Heart left ventricle (tissue), 13 donors: ENCODE data around the gene DYSF.

Source experiments
- CTCF ChIP-seq, 12 donors: fragments of 200-600 bp; sonication (generic) in 4 of 12; IDR thresholded peaks; one replicate each; pipeline versions ENCODE4 v1.5.0 to v1.8.0; 2018 to 2022; ENCODE audit warnings: antibody characterized with exemption in 12 of 12, mild to moderate bottlenecking in 5 of 12
- POLR2A ChIP-seq, 2 donors: fragments of 450-650 bp; IDR thresholded peaks; one replicate each; pipeline ENCODE4 v1.6.1; 2017; ENCODE audit warnings: antibody characterized with exemption in 2 of 2, mild to moderate bottlenecking in 2 of 2, moderate library complexity in 2 of 2
- donor health status: ischemic (EF 13 %, LVEDD 7.1; RV severe dilation, severe dysfunction).
- donor health status: DM: no; HTN: yes; CAD: no.
- donor health status: DM: no; HTN: no; CAD: no.
- donor health status: ischemic (EF 25% LVEDD 6.9; RV normal size, moderate dysfunction).
- donor health status: ischemic (EF 25% LVEDD 5.7; RV mildly dilated, moderate dysfunction).
- donor health status: ischemic (EF 35%, LVEDD 5.7; RV mildly dilated, moderate dysfunction).
- donor health status: nonischemic (EF 11% LVEDD 7.7; RV severe dilation, severe dysfunction).
- donor health status: DM: yes; HTN: yes; CAD: no.
- donor health status: PGD.
- donor health status: ischemic (EF 29% LVEDD 5.4; RV normal size, mild dysfunction).
- donor health status: nonischemic (EF 23%, LVEDD 6.1; RV moderate dilation, normal function).

DNA sequence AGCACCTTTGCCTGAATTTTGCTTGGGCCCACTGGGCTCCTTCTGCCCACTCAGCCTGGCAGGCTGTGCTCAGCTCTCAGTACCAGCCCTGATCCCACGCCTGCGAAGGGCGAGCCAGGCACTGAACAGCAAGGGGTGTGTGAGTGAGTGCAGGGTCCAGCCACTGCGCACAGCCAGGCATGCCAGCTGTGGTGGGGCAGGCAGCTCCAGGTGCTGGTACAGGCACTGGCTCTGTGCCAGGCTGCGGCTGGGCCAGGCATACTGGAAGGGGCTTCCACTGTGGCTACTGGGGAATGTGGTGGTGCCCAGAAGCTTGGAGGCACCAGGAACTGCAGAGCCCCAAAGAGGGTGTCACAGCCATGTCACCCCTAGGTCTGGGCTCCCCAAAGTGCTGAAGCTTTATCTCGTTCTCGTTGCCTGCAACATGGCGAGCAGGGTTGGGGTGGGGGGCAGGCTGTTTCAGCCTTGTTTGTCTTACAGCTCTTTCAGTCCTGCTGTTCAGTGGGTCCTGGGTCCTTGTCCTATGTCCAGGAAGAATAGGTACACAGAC, 8.8 kb downstream of the DYSF start:
- TF ChIP-seq CTCF (IDR thresholded peaks at IDR 0.05) (no peak), POLR2A (IDR thresholded peaks at IDR 0.05) (no peak)
